Stimulated activated CD4-positive, alpha-beta T cell treated with anti-CD3 and anti-CD28 coated beads, TNF-alpha, amount 100 ng/mL, for 24 hours (primary cell): ENCODE measurements around the gene FAM83G.
A peak's percentile ranks its signal among the peaks of the same experiment; 100 is the strongest.
"Not testable (repeated sequence)": the region's sequence is repeated elsewhere in the genome, so short reads cannot be mapped to it uniquely, and the experiment has no call there.

Experiments
- DNase-seq, 3 experiments: peaks; one replicate each; pipeline ENCODE4 v3.0.0-alpha.2; 2020; ENCODE audit warnings: low read depth in 3 of 3

FAM83G gene

DNA sequence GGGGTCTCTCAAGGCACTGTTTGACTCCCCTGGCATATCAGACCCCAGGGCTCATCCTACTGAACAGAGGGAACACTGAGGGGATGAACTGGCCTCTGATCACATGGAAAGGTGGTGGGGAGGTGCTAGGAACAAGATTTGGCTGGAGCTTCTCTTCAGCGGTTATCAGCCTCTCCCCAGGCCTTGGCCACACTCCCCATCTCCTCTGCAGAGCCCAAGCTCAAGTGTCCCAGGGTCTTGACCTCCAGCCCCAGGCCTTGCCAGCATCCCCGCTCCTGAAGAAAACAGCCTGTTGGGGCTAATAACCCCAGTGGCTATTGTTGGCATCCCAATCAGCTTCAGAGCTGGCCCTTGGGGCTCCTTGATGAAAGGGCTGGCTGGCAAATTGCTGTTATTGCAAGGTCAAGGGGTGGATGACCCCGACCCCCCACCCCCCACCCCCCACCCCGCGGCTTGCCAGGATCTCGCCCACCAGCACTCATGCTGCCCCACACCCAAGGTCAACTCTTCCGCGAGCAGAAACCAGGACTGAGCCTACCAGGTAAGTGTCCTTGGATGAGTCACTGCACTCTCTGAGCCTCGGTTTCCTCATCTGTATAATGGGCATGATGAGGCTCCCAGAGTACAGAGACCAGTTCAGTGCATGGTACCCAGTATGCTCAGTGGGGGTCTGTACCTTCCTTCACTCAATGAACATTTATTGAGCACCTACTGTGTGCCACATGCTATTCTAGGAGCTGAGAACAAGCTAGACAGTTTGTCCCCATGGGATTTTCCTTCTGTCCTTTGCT, 18.8 kb upstream of the FAM83G start:
- DNase-seq, result no peak

DNA sequence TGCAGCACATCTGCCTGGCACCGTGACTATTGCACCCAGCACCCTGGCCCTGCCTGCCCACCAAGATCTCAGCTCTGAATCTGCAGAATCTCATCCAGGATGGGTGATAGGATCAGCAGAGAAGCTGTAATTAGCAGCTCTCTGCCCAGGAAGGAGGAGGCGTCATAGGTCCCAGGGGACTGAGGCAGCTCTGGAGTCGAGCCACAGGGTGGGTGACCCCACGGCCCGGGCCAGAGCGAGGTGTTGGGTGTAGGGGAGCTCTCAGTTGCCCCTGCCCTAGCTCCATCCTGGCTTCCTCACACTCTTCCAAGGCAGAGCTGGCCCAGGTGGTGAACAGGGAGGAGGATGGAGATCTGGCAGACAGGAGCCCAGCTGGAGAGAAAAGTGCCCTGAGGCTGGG, 18.2 kb upstream of the FAM83G start:
- DNase-seq, result no peak

GRCh38 chr17:19022128-19022527, 17.6 kb upstream of the FAM83G start:
- DNase-seq, result no peak

- peak in 2 of 3 experiments; percentile 22 to 46 for DNase-seq
Observed at GRCh38 chr17:19021622-19022083, 17.1 kb upstream of the FAM83G start.

- DNase-seq, result not testable (repeated sequence)
Observed at GRCh38 chr17:19021011-19021621, 16.6 kb upstream of the FAM83G start.

GRCh38 chr17:19020016-19020415, 15.5 kb upstream of the FAM83G start:
- DNase-seq, result no peak

DNA sequence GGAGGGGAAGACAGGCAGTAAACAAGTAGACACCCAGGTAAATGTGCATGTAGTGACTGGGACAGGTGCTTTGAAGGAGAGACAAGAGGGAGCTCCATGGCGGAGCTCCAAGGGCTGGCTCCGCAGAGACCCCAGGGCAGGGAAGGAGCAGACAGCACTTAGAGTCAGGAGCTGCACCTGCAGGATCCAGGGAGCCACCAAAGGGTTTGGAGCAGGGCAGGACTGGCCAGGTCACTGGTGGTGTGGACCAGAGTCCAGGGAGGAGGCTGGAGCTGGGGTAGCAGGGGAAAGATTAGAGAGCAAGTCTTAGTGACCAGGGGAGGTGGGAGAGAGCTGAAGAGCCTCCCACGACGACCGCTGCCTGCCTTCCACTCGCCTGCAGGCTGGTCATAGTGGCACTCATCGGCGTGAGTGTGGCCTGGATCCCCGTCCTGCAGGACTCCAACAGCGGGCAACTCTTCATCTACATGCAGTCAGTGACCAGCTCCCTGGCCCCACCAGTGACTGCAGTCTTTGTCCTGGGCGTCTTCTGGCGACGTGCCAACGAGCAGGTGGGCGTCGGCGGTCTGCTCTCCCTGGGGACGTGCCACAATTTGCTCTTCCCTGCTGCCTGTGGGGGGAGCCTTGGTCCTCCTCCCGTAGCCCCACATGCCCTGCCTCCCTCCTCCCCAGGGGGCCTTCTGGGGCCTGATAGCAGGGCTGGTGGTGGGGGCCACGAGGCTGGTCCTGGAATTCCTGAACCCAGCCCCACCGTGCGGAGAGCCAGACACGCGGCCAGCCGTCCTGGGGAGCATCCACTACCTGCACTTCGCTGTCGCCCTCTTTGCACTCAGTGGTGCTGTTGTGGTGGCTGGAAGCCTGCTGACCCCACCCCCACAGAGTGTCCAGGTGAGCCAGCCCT, 14.7 kb upstream of the FAM83G start:
- DNase-seq, result no peak

DNA sequence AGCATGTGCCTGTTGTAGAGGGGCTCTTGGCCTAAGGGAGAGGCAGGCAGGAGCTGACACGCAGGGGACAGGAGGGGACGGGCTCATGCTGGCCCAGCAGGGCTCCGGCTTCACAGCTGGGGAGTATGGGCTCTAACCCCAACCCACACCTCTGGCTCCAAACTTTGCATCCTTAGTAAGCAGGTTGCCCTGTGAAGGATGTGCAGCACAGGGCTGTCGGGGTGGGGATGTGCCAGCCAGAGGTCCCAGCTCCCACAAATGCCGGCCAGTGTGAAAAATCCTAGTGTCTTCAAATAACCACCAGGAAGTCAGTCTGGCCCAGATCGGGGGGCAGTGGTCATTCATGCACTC, 14.0 kb upstream of the FAM83G start:
- no peak for DNase-seq

GRCh38 chr17:19017804-19018599, 13.4 kb upstream of the FAM83G start:
- no peak for DNase-seq

DNA sequence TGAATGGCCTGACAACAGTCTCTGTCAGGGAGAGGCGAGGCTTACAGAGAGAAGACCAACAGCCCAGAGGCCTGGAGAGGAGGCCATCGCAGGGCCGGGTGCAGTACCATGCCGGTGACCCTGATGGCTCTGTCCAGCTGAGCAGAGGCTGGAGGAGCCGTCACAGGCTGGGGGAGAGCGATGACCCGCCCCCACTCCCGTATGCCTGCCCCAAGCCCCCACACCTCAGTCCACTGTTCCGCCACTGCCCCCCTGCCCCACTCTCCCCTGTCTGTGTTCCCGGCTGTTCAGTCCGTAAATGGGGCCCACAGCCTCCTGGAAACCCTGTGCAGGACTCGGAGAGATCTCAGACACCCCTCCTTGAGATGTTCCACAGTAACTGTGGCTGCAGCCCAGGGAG, 12.8 kb upstream of the FAM83G start:
- no peak for DNase-seq

DNA sequence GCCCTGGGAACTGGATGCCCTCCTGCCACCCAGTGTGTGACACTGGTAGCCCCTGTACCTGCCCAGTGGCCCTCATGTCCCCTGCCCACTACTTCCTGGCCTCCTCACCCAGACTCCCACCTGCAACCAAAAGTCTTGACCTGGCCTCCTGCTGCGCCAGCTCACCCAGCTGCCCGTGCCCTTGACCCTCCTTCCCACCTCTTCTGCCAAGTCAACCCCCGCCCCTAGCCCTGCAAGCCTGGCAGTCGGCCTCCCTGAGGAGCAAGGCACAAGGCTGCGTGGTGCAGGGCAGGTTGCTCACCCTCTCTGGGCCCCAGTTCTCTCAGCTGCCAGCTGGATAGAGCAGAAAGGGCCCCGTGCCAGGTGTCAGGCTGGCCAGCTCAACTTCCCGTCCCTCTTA, 12.3 kb upstream of the FAM83G start:
- DNase-seq, result no peak

DNA sequence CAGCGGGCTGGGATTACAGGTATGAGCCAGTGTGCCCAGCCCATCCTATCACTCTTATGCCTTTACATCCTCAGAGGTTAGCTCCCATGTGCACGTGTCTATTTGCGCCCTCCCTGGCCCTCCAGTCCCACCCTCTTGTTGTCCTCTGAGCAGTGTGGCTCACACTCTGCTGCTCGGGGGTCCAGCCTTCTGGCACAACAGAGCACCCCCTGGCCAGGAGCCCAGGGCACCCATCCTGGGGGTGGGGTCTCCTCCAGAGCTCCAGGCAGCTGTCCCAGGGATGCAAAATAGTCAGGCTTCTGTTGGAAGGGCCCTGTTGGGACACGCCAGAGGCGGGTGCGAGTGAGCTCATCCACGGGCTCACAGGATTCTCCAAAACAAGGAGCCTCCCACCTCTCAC, 11.7 kb upstream of the FAM83G start:
- no peak for DNase-seq

DNA sequence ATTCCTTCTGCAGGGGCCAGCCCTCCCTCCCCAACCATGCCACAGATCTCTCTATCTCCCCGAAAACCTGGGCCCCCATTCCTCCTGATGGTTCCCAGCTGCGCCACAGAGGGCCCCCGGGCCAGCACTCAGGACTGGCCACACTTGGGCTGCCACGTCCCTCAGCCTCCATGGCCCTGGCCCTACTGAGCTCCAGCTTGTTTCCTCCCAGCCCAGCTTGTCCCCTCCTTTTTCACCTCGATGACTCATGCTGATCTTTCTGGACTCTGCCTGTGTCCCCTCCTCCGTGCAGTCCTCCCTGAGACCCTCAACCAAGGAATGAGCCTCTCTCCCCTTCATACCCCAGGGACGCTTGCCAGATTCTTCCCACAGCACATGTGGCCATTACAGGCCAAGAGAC, 10.9 kb upstream of the FAM83G start:
- no peak for DNase-seq

- DNase-seq, result no peak
Observed at GRCh38 chr17:19014628-19015215, 10.2 kb upstream of the FAM83G start.

- no peak for DNase-seq
Observed at GRCh38 chr17:19013806-19014627, 9.5 kb upstream of the FAM83G start.

- DNase-seq, result no peak
Observed at GRCh38 chr17:19013226-19013625, 8.7 kb upstream of the FAM83G start.

GRCh38 chr17:19012171-19013080, 7.9 kb upstream of the FAM83G start:
- no peak for DNase-seq

- DNase-seq, result no peak
Observed at GRCh38 chr17:19011581-19011980, 7.0 kb upstream of the FAM83G start.
